Prostate gland (tissue), 2 donors: ENCODE results near the gene CDK14. TPM values are rescaled to one million over a fixed set of nuclear protein-coding genes. Genes with fewer than 3 reads are reported as not detected.

ENCODE experiments used
- DNase-seq: peaks from one replicate; pipeline ENCODE4 v3.0.0-alpha.2; 2019; ENCODE audit warnings: low spot score
- H3K27ac ChIP-seq, 2 donors: fragments of 200-600 bp; sonication (generic); 2 replicates each; pipeline ENCODE4 v1.5.1; 2017 to 2019
- H3K27me3 ChIP-seq: fragments of 200-600 bp; sonication (generic); replicated peaks from 2 replicates; pipeline ENCODE4 v1.5.1; 2019; ENCODE audit not compliant: insufficient read depth
- H3K36me3 ChIP-seq, 2 donors: fragments of 200-600 bp; sonication (generic); 1 replicate in 1 of 2; 2 replicates in 1 of 2; pipeline versions ENCODE4 v1.5.1 to v1.8.1; 2017 to 2019
- H3K4me1 ChIP-seq: fragments of 200-600 bp; sonication (generic); replicated peaks from 2 replicates; pipeline ENCODE4 v1.5.1; 2019
- H3K4me3 ChIP-seq, 2 donors: fragments of 200-600 bp; sonication (generic); 2 replicates each; pipeline ENCODE4 v1.5.1; 2017 to 2019
- H3K9me3 ChIP-seq: fragments of 200-600 bp; sonication (generic); 2 replicates; pipeline ENCODE4 v1.5.1; 2017
- POLR2A ChIP-seq: fragments of 450-650 bp; IDR thresholded peaks from one replicate; pipeline ENCODE4 v1.6.1; 2016; ENCODE audit warnings: antibody characterized with exemption, mild to moderate bottlenecking
- POLR2AphosphoS5 ChIP-seq: sonication (generic); formaldehyde crosslinking; IDR thresholded peaks from one replicate; pipeline ENCODE4 v1.6.1; 2017; ENCODE audit warnings: antibody characterized with exemption
- WGBS: methylation state at CpG from one replicate; pipeline ENCODE4 v1.1.5; 2018; 5-methylcytosine and 5-hydroxymethylcytosine counted together
- intact Hi-C: fragments of 100-400 bp; cut with DNase I; formaldehyde crosslinking; loops from one replicate; pipeline ENCODE4 v1.14.2; 2022
- total RNA-seq, 2 donors: library from RNA; depleted of rRNA; stranded (reverse); fragments of >200 nt; gene quantifications; one replicate each; pipeline ENCODE4 v1.1.0, GENCODE V29; 2016
- TF ChIP-seq, protein P1 (sequence below), 4 experiments: fragments of 200-600 bp in 2 of 4; fragments of 450-650 bp in 2 of 4; sonication (generic) in 2 of 4; IDR thresholded peaks; 1 replicate in 3 of 4; 2 replicates in 1 of 4; pipeline ENCODE4 v1.5.1; 2016 to 2019; ENCODE audit warnings: antibody characterized with exemption in 4 of 4, mild to moderate bottlenecking in 2 of 4, moderate library complexity in 2 of 4

CDK14 gene
- total RNA-seq, 2 donors from 2014 or later: 13.7 to 20.7 TPM

DNA sequence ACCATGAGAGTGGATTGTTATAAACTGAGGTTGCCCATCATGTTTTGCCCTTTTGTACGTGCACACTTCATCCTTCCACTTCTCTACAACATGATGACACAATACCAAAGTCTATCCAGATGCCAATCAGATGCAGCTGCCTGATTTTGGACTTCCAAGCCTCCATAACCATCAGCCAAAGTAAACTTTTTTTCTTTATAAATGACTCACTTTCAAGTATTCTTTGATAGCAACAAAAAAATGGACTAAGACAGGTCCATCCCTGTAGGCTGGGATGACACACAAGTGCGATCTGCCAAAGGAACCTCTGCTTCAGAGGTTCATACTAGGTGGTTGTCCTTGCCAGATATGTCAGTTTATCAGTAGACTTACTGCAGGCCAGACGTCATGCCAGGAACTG is 347.9 kb downstream of the CDK14 start:
- H3K36me3 ChIP-seq: no peaks in the 10 kb centered on the region
- H3K9me3 ChIP-seq: no peaks in the 10 kb centered on the region
- no peaks in the 10 kb centered on the region for H3K27me3 ChIP-seq
- WGBS: 96% methylated on average over 3 of the region's 3 CpGs
- intact Hi-C loops: no loop called here
- TF ChIP-seq POLR2AphosphoS5 (no peak), POLR2A (no peak)
- TF ChIP-seq, protein P1, sequence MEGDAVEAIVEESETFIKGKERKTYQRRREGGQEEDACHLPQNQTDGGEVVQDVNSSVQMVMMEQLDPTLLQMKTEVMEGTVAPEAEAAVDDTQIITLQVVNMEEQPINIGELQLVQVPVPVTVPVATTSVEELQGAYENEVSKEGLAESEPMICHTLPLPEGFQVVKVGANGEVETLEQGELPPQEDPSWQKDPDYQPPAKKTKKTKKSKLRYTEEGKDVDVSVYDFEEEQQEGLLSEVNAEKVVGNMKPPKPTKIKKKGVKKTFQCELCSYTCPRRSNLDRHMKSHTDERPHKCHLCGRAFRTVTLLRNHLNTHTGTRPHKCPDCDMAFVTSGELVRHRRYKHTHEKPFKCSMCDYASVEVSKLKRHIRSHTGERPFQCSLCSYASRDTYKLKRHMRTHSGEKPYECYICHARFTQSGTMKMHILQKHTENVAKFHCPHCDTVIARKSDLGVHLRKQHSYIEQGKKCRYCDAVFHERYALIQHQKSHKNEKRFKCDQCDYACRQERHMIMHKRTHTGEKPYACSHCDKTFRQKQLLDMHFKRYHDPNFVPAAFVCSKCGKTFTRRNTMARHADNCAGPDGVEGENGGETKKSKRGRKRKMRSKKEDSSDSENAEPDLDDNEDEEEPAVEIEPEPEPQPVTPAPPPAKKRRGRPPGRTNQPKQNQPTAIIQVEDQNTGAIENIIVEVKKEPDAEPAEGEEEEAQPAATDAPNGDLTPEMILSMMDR (IDR thresholded peaks at IDR 0.05): no peak
- H3K27ac ChIP-seq: no peak overlapping the region
- H3K4me3 ChIP-seq: no peak overlapping the region
- no peak for DNase-seq
- no peaks in the 10 kb centered on the region for H3K4me1 ChIP-seq

DNA sequence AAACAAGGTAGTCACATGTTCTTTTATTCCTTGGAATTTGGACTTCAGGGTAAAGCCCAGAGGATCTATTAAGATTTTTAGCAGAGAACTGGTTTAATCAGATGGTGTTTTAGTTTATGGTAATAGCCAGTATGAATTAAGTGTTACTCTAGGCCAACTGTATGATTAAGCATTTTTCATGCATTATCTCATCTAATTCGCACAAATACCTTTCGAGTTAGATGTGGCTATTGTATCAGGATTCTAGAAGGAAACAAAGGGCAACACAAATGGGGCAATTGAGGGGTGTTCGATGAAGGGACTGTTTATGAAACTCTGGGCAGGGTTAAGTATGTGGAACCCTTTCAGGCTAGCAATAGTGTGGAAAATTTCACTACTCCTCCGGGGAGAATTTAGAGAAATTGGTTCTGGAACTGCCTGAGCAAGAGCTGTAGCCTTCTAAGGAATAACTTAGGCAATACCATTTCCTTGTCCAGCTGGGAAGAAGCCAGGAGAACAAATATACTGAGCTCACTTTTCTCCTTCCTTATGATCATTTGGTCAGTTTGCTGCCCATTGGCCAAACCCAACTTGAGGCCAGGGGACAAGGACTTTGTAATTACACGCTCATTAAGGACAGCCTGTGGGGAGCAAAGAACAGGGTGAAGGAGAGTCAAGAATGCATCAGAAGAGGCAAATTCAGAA is 349.1 kb downstream of the CDK14 start:
- intact Hi-C loops: no loop called here
- Histone ChIP-seq H3K4me1 (no peaks in the 10 kb centered on the region), H3K27ac (no peak overlapping the region), H3K36me3 (no peaks in the 10 kb centered on the region), H3K27me3 (no peaks in the 10 kb centered on the region), H3K9me3 (no peaks in the 10 kb centered on the region), H3K4me3 (no peak overlapping the region)
- TF ChIP-seq POLR2AphosphoS5: no peak
- TF ChIP-seq, protein P1 (IDR thresholded peaks at IDR 0.05): no peak
- WGBS: 87% methylated on average over 5 of the region's 5 CpGs
- no peak for DNase-seq

DNA sequence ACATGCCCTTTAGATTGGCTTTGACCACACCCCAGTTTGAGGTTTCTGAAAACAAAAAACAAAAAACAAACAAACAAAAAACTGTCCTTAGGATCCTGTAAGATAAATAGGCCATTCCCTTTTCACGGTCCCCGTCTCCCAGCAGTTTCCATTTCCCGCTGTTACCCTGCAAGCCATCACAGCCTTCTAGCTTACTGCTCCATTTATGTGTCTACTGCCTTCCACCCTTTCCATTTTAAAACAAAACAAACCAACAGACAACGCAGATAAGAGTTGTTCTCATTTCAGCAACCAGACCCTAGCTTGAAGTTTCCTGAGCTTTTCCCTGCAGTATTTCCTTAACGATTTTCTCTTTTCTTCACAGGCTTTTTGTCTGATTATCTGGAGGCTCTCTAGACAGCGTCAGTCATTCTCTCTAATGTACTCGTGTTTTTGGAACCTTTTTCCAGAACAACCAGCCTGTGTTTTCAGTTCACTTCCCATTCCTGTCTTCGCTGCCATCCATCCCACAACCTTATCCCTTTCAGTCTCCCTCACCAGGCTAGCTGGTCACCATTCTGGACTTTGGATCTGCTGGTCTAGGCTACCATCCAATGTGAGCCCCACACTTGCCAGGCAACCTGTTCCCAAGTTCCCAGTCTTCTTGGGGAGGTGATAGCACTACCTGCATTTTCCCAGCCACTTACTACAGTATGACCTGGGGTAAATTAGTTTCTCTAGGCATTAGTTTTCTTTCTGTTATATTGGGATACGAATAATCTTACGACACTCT is 350.8 kb downstream of the CDK14 start:
- Histone ChIP-seq H3K4me1 (no peaks in the 10 kb centered on the region), H3K4me3 (no peak overlapping the region), H3K27ac (no peak overlapping the region), H3K27me3 (no peaks in the 10 kb centered on the region), H3K36me3 (no peaks in the 10 kb centered on the region), H3K9me3 (no peaks in the 10 kb centered on the region)
- intact Hi-C loops: no loop called here
- WGBS: 78% methylated on average over 10 of the region's 10 CpGs
- TF ChIP-seq POLR2A (no peak), POLR2AphosphoS5 (no peak)
- TF ChIP-seq, protein P1 (IDR thresholded peaks at IDR 0.05): no peak
- no peak for DNase-seq

DNA sequence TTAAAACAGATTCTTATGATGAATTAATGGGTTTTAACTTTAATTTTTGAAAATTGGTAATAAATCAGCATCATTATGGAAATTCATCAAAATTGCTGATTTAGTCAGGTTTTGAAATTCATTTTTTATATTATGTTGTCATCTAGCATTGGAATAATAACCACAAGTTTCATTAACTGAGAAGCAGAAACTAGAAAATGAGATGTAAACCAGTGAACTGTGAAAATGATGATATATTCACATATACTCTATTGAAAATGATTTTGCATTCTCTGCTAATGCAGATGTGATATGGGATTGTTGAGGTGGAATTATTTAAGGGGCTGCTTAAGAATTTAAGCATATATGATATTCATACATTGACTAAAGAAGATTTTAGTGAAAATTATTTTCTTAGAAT is 352.0 kb downstream of the CDK14 start:
- Histone ChIP-seq H3K4me3 (no peak overlapping the region), H3K27me3 (no peaks in the 10 kb centered on the region), H3K9me3 (no peaks in the 10 kb centered on the region), H3K27ac (no peak overlapping the region), H3K4me1 (no peaks in the 10 kb centered on the region), H3K36me3 (no peaks in the 10 kb centered on the region)
- TF ChIP-seq POLR2AphosphoS5 (no peak), POLR2A (no peak)
- TF ChIP-seq, protein P1 (IDR thresholded peaks at IDR 0.05): no peak
- intact Hi-C loops: no loop called here
- DNase-seq: no peak

DNA sequence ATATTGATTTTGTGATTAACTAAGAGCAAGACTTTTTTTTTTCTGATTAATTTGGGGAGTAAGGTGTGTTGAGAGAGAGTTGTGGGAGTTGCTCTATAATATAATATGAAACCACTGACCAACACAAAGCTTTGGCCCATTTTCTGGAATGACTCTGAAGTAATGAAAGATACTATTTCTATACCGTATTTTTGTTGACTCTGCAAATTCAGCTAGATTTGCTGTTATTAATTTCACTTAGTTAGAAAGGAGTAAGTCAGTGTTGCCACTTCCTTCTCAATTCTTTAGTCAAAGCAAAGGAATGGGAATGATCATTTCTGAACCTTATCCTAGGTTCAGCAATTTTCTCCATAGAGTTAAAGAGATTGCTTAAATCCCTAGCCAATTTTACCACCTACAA is 355.1 kb downstream of the CDK14 start:
- DNase-seq: no peak
- TF ChIP-seq, protein P1 (IDR thresholded peaks at IDR 0.05): no peak
- TF ChIP-seq POLR2AphosphoS5 (no peak), POLR2A (no peak)
- Histone ChIP-seq H3K36me3 (no peaks in the 10 kb centered on the region), H3K9me3 (no peaks in the 10 kb centered on the region), H3K27ac (no peak overlapping the region), H3K4me3 (no peak overlapping the region), H3K27me3 (no peaks in the 10 kb centered on the region), H3K4me1 (no peaks in the 10 kb centered on the region)
- WGBS: 91% methylated on average over 1 of the region's 1 CpG
- intact Hi-C loops: no loop called here
